Sciatic nerve (tissue), 2 donors: Measurements from ENCODE around the gene GRID2. TPM values are rescaled to one million over a fixed set of nuclear protein-coding genes. Genes with fewer than 3 reads are reported as not detected.
A peak's percentile ranks its signal among the peaks of the same experiment; 100 is the strongest.

Source experiments
- ATAC-seq: fragments of 200-7000 bp; cut with Tn5 transposase; one replicate; pipeline ENCODE4 v1.9.1; 2020; ENCODE audit warnings: mild to moderate bottlenecking, moderate library complexity
- DNase-seq: peaks from one replicate; pipeline ENCODE4 v3.0.0-alpha.2; 2020; ENCODE audit warnings: low spot score
- intact Hi-C: fragments of 100-400 bp; cut with DNase I; formaldehyde crosslinking; loops from one replicate; pipeline ENCODE4 v1.14.2; 2022
- total RNA-seq: library from RNA; stranded (reverse); fragmentation: NEBNext Ultra II Directional; extraction: Animal tissue kit (Norgen Biotek cat#: 25700); gene quantifications from one replicate; pipeline ENCODE4 v1.2.1, GENCODE V29; 2021
- donor health status: DM: no; HTN: no; CAD: no.
- donor health status: DM: no; HTN: no; CAD: no.

Gene GRID2
- total RNA-seq, 1 donor from 2014 or later, result 1.4 TPM

- DNase-seq, result no peak
- intact Hi-C loops, result no loop called here
- ATAC-seq, result no peak
Measured at GRCh38 chr4:92497141-92497540, 193.4 kb downstream of the GRID2 start.

GRCh38 chr4:92501456-92501855 is 197.7 kb downstream of the GRID2 start:
- no peak for ATAC-seq
- no peak for DNase-seq
- intact Hi-C loops, result no loop called here

GRCh38 chr4:92506933-92507332 is 203.2 kb downstream of the GRID2 start:
- intact Hi-C loops, result no loop called here
- ATAC-seq, result no peak
- DNase-seq, result no peak

GRCh38 chr4:92514627-92515026 is 210.9 kb downstream of the GRID2 start:
- DNase-seq (no peak), ATAC-seq (no peak)
- intact Hi-C loops, result no loop called here

GRCh38 chr4:92516450-92516849 is 212.7 kb downstream of the GRID2 start:
- ATAC-seq, result no peak

GRCh38 chr4:92519727-92520126 is 216.0 kb downstream of the GRID2 start:
- ATAC-seq, result no peak
- DNase-seq, result no peak
- intact Hi-C loops, result no loop called here

More at GRCh38 chr4:92516450-92516849, 212.7 kb downstream of the GRID2 start:
- no peak for DNase-seq
- intact Hi-C loops, result no loop called here

GRCh38 chr4:92520563-92520962 is 216.8 kb downstream of the GRID2 start:
- intact Hi-C loops, result no loop called here
- DNase-seq, result no peak
- no peak for ATAC-seq

- no peak for DNase-seq
- ATAC-seq, result no peak
- intact Hi-C loops, result no loop called here
Measured at GRCh38 chr4:92521941-92522340, 218.2 kb downstream of the GRID2 start.

GRCh38 chr4:92522356-92522755 is 218.6 kb downstream of the GRID2 start:
- ATAC-seq (no peak), DNase-seq (no peak)
- intact Hi-C loops, result no loop called here

GRCh38 chr4:92524131-92524530 is 220.4 kb downstream of the GRID2 start:
- ATAC-seq (no peak), DNase-seq (no peak)
- intact Hi-C loops, result no loop called here

GRCh38 chr4:92528541-92528940 is 224.8 kb downstream of the GRID2 start:
- no peak for ATAC-seq
- intact Hi-C loops, result no loop called here
- DNase-seq, result no peak

- ATAC-seq (no peak), DNase-seq (no peak)
- intact Hi-C loops, result no loop called here
Measured at GRCh38 chr4:92529510-92529909, 225.7 kb downstream of the GRID2 start.

GRCh38 chr4:92535599-92535998 is 231.8 kb downstream of the GRID2 start:
- intact Hi-C loops, result no loop called here
- DNase-seq (no peak), ATAC-seq (no peak)

- intact Hi-C loops, result no loop called here
- ATAC-seq, result no peak
- DNase-seq, result no peak
Measured at GRCh38 chr4:92551616-92552015, 247.8 kb downstream of the GRID2 start.

GRCh38 chr4:92566269-92566668 is 262.5 kb downstream of the GRID2 start:
- intact Hi-C loops, result no loop called here
- ATAC-seq (no peak), DNase-seq (no peak)

GRCh38 chr4:92580816-92581215 is 277.1 kb downstream of the GRID2 start:
- intact Hi-C loops, result no loop called here
- no peak for ATAC-seq
- no peak for DNase-seq

- no peak for DNase-seq
- intact Hi-C loops, result no loop called here
- ATAC-seq, result no peak
Measured at GRCh38 chr4:92599044-92599443, 295.3 kb downstream of the GRID2 start.

GRCh38 chr4:92600638-92601037 is 296.9 kb downstream of the GRID2 start:
- peak; percentile 20 for ATAC-seq
- no peak for DNase-seq
- intact Hi-C loops, result no loop called here

- intact Hi-C loops, result no loop called here
- ATAC-seq (no peak), DNase-seq (no peak)
Measured at GRCh38 chr4:92606227-92606626, 302.5 kb downstream of the GRID2 start.

GRCh38 chr4:92615049-92615448 is 311.3 kb downstream of the GRID2 start:
- intact Hi-C loops, result no loop called here
- ATAC-seq, result no peak
- DNase-seq, result no peak

- DNase-seq (no peak), ATAC-seq (no peak)
- intact Hi-C loops, result no loop called here
Measured at GRCh38 chr4:92618968-92619367, 315.2 kb downstream of the GRID2 start.

GRCh38 chr4:92629302-92629701 is 325.5 kb downstream of the GRID2 start:
- intact Hi-C loops, result no loop called here
- DNase-seq (no peak), ATAC-seq (no peak)
